GM23338 (cell line): ENCODE results near the gene CAMTA1. TPM values are rescaled to one million over a fixed set of nuclear protein-coding genes. Genes with fewer than 3 reads are reported as not detected.

Source experiments
- ATAC-seq: fragments of 200-7000 bp; cut with Tn5 transposase; 3 replicates; pipeline ENCODE4 v1.9.1; 2020
- DNase-seq: peaks from one replicate; pipeline ENCODE4 v3.0.0-alpha.2; 2015; ENCODE audit warnings: low spot score
- H2AFZ ChIP-seq: fragments of 200-600 bp; sonication (generic); 2 replicates; pipeline ENCODE4 v1.8.0; 2016; ENCODE audit warnings: antibody characterized with exemption, mild to moderate bottlenecking, moderate library complexity
- H3F3A ChIP-seq: fragments of 200-600 bp; sonication (generic); replicated peaks from 2 replicates; pipeline ENCODE4 v1.8.0; 2017; ENCODE audit warnings: antibody characterized with exemption, mixed run types, low read depth
- H3K27ac ChIP-seq: fragments of 200-600 bp; sonication (generic); 2 replicates; pipeline ENCODE4 v1.6.1; 2016; ENCODE audit warnings: low read depth
- H3K27me3 ChIP-seq: fragments of 200-600 bp; sonication (generic); 2 replicates; pipeline ENCODE4 v1.8.0; 2016; ENCODE audit warnings: mild to moderate bottlenecking, mixed run types, moderate library complexity; ENCODE audit not compliant: insufficient read depth
- H3K36me3 ChIP-seq: fragments of 200-600 bp; sonication (generic); 2 replicates; pipeline ENCODE4 v1.8.0; 2016; ENCODE audit warnings: mild to moderate bottlenecking; ENCODE audit not compliant: insufficient read depth
- H3K4me1 ChIP-seq: fragments of 200-600 bp; sonication (generic); 2 replicates; pipeline ENCODE4 v1.8.0; 2016; ENCODE audit warnings: mild to moderate bottlenecking, moderate library complexity; ENCODE audit not compliant: insufficient read depth
- H3K4me2 ChIP-seq: fragments of 200-600 bp; sonication (generic); 2 replicates; pipeline ENCODE4 v1.7.1; 2017; ENCODE audit warnings: mixed run types
- H3K4me3 ChIP-seq: fragments of 200-600 bp; sonication (generic); 2 replicates; pipeline ENCODE4 v1.6.1; 2016; ENCODE audit warnings: mixed run types
- H3K79me2 ChIP-seq: fragments of 200-600 bp; sonication (generic); replicated peaks from 2 replicates; pipeline ENCODE4 v1.8.0; 2017; ENCODE audit warnings: mild to moderate bottlenecking; ENCODE audit not compliant: insufficient read depth
- H3K9me2 ChIP-seq: fragments of 200-600 bp; sonication (generic); 2 replicates; pipeline ENCODE4 v1.8.0; 2017; ENCODE audit not compliant: insufficient read depth
- H4K20me1 ChIP-seq: fragments of 200-600 bp; sonication (generic); replicated peaks from 2 replicates; pipeline ENCODE4 v1.8.0; 2017; ENCODE audit warnings: mild to moderate bottlenecking; ENCODE audit not compliant: insufficient read depth
- H3K27ac Mint-ChIP-seq: 2 replicates; pipeline ENCODE4 v1.8.0; 2020; ENCODE audit warnings: inconsistent platforms, mild to moderate bottlenecking, moderate library complexity, mixed read lengths
- H3K27me3 Mint-ChIP-seq: 3 replicates; pipeline ENCODE4 v1.8.0; 2022; ENCODE audit warnings: low read depth, mild to moderate bottlenecking, moderate library complexity, mixed read lengths, inconsistent platforms; ENCODE audit not compliant: insufficient read depth, poor library complexity
- H3K36me3 Mint-ChIP-seq: 3 replicates; pipeline ENCODE4 v1.8.0; 2021; ENCODE audit warnings: low read depth, mild to moderate bottlenecking, inconsistent platforms, moderate library complexity, mixed read lengths
- H3K4me1 Mint-ChIP-seq: 3 replicates; pipeline ENCODE4 v1.8.0; 2020; ENCODE audit warnings: mild to moderate bottlenecking, inconsistent platforms, mixed read lengths
- H3K4me3 Mint-ChIP-seq: 3 replicates; pipeline ENCODE4 v1.8.0; 2021; ENCODE audit warnings: moderate library complexity, mild to moderate bottlenecking, inconsistent platforms, mixed read lengths
- H3K9me3 Mint-ChIP-seq: 3 replicates; pipeline ENCODE4 v1.8.0; 2020; ENCODE audit warnings: moderate library complexity, mild to moderate bottlenecking, inconsistent platforms, mixed read lengths
- CTCF ChIP-seq, 2 experiments: fragments of 200-600 bp in 1 of 2; sonication (generic) in 1 of 2; conservative IDR thresholded peaks; 2 replicates each; pipeline versions ENCODE4 v1.5.1 to v1.6.1; 2016 to 2017; ENCODE audit warnings: antibody characterized with exemption in 2 of 2, low read depth in 2 of 2, mild to moderate bottlenecking in 2 of 2, moderate library complexity in 1 of 2
- ETS1 ChIP-seq: IDR thresholded peaks from 2 replicates; pipeline ENCODE4 v1.6.1; 2016; ENCODE audit warnings: antibody characterized with exemption
- EZH2 ChIP-seq: fragments of 200-600 bp; sonication (generic); IDR thresholded peaks from one replicate; pipeline ENCODE4 v1.8.0; 2017; ENCODE audit warnings: antibody characterized with exemption, mild to moderate bottlenecking, low read depth; ENCODE audit not compliant: unreplicated experiment
- EZH2phosphoT487 ChIP-seq: fragments of 200-600 bp; sonication (generic); IDR thresholded peaks from one replicate; pipeline ENCODE4 v1.8.1; 2018; ENCODE audit warnings: antibody characterized with exemption; ENCODE audit not compliant: unreplicated experiment
- JUNB ChIP-seq: IDR thresholded peaks from one replicate; pipeline ENCODE4 v1.6.1; 2016; ENCODE audit warnings: antibody characterized with exemption; ENCODE audit not compliant: unreplicated experiment
- POLR2AphosphoS5 ChIP-seq: IDR thresholded peaks from 2 replicates; pipeline ENCODE4 v1.6.1; 2016; ENCODE audit warnings: antibody characterized with exemption, low read depth
- ZNF462 ChIP-seq: fragments of 250-450 bp; sonication (Bioruptor Pico); IDR thresholded peaks from 2 replicates; pipeline ENCODE4 v1.5.0; 2020; ENCODE audit warnings: mild to moderate bottlenecking, moderate library complexity
- polyA plus RNA-seq: library from polyadenylated mRNA; unstranded; fragments of >200 nt; fragmentation: Nextera tagmentation; extraction: Ambion mirVana; gene quantifications from 2 replicates; pipeline ENCODE4 v1.2.1, GENCODE V29; 2016
- total RNA-seq: library from RNA; depleted of rRNA; stranded (reverse); fragments of >200 nt; shearing (Covaris generic); gene quantifications from 2 replicates; pipeline ENCODE4 v1.2.3, GENCODE V29; 2014

Gene CAMTA1
- total and polyA plus RNA-seq, 2 experiments from 2014 or later = 115 to 519 TPM

GRCh38 chr1:7290971-7291970, 506.0 kb downstream of the CAMTA1 start:
- Histone ChIP-seq H3K4me2 (no peak overlapping the region), H4K20me1 (no peaks in the 10 kb centered on the region), H3K79me2 (no peaks in the 10 kb centered on the region), H3K36me3 (no peaks in the 10 kb centered on the region), H3F3A (no peaks in the 10 kb centered on the region), H3K27ac (no peak overlapping the region), H2AFZ (no peak overlapping the region), H3K4me3 (no peak overlapping the region), H3K4me1 (peaks cover 7% of the 10 kb centered on the region; the same call in 1 of the 2 replicates), H3K9me2 (peaks cover 15% of the 10 kb centered on the region; the same call in 1 of the 2 replicates), H3K27me3 (no peaks in the 10 kb centered on the region)
- TF ChIP-seq EZH2phosphoT487 (no peak), EZH2 (no peak), ETS1 (no peak), POLR2AphosphoS5 (no peak), CTCF (conservative IDR thresholded peaks at IDR 0.05; ENCODE audit: low read depth in 2 of 2) (no peak), JUNB (no peak)
- Mint-ChIP-seq H3K27ac (no peak overlapping the region), H3K36me3 (peaks cover 1% of the 10 kb centered on the region; the same call in 1 of the 3 replicates), H3K27me3 (peaks cover 7% of the 10 kb centered on the region), H3K4me3 (no peak overlapping the region), H3K4me1 (peaks cover 32% of the 10 kb centered on the region), H3K9me3 (no peaks in the 10 kb centered on the region; the same call in 2 of the 3 replicates)
- DNase-seq (no peak), ATAC-seq (no peak)

GRCh38 chr1:7292036-7292681, 506.9 kb downstream of the CAMTA1 start:
- Histone ChIP-seq H3K27me3 (no peaks in the 10 kb centered on the region), H3K36me3 (no peaks in the 10 kb centered on the region), H3K4me2 (no peak overlapping the region), H2AFZ (no peak overlapping the region), H4K20me1 (no peaks in the 10 kb centered on the region), H3K4me1 (peaks cover 7% of the 10 kb centered on the region; the same call in 1 of the 2 replicates), H3F3A (no peaks in the 10 kb centered on the region), H3K4me3 (no peak overlapping the region), H3K27ac (no peak overlapping the region), H3K79me2 (no peaks in the 10 kb centered on the region), H3K9me2 (peaks cover 18% of the 10 kb centered on the region; the same call in 1 of the 2 replicates)
- peaks cover 5% of the 10 kb centered on the region; the same call in 2 of the 3 replicates for H3K36me3 Mint-ChIP-seq
- H3K9me3 Mint-ChIP-seq = peaks cover 7% of the 10 kb centered on the region; the same call in 2 of the 3 replicates
- H3K27ac Mint-ChIP-seq = no peak overlapping the region
- no peak for ATAC-seq
- TF ChIP-seq ZNF462 (CRISPR knock-in tag) (no peak), ETS1 (no peak)
- H3K4me1 Mint-ChIP-seq = peaks cover 40% of the 10 kb centered on the region
- no peak overlapping the region for H3K4me3 Mint-ChIP-seq
- DNase-seq = no peak
- peaks cover 7% of the 10 kb centered on the region for H3K27me3 Mint-ChIP-seq
